LNCAP (cell line): Measurements from ENCODE around the gene TRMT10B.

ENCODE experiments used
- CTCF ChIP-seq: fragments of 450-650 bp; IDR thresholded peaks from 2 replicates; pipeline ENCODE4 v1.5.1; 2017; ENCODE audit warnings: mild to moderate bottlenecking

TRMT10B gene

GRCh38 chr9:37740128-37740527, 13.5 kb upstream of the TRMT10B start:
- TF ChIP-seq CTCF: no peak

DNA sequence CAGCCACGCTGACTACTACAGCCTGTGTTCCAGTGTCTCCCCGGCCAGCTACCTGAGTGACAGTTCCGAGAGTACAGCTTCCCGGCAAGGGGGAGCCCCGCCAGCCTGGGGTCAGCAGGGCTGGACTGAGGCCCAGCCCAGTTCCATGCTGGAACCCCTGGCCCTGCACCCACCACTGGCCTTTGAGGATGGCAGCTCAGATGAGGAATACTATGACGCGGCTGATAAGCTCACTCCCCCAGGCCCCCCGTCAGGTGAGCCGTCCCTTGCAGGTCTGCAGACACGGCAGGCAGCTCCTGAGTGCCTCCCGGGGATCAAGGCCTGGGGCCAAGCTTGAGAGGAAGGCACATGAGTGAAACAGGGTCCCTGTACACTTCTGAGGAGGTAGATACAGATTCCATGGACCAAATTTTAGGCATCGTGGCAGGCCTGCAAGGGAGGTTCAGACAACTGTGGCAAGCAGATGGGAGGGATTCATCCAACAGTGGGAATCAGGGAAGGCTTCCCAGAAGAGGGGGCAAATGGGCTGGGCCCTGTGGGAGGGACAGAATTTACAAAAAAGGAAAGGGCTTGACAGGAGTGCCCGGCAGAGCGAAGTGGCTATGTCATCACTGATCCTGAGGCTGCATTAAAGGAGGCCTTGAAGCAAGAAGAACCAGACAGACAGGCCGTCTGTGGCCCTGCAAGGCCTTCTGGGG, 12.8 kb upstream of the TRMT10B start:
- TF ChIP-seq CTCF: no peak

DNA sequence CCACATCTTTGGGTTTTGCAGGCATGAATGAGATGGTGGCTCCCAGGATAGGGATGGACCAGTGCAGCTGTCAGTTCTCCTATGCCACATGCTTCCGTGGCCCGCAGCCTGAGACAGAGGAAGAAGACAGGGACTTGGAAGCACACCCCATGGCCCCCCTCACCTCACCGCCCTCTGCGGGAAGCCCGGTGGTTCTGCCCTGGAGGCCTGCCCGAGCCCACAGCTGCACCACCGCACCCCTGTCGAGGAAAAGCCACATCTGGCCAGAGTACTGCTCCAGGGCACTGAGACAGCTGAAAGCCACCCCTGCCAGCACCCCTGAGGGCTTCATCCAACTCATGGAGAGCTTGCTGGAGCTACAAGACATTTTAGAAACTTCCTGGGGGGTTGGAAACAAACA, 7.6 kb upstream of the TRMT10B start:
- TF ChIP-seq CTCF: no peak

GRCh38 chr9:37746448-37747270, 6.9 kb upstream of the TRMT10B start:
- no peak for TF ChIP-seq CTCF

DNA sequence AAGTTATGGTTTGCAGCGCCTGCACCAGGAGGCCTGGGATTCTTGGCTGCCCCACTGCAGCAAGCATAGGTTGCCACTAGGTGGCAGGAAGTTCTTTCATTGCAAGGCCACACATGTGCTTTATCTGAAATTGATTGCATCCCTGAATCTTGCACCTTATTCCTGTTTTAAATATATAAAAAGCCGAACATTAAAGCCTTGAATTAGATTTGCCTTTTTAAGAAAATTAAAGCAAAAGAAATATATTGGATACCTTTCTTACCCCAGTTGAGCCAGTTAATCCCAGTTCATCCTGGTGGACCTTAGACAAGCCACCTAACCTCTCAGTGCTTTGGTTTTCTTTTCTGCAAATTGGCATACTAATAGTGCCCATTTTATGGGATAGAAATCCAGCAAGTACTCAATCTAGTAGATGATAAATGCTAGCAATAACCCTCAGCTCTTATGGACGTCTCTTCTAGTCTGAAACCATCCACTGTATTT, 6.3 kb upstream of the TRMT10B start:
- peak; percentile 96 for TF ChIP-seq CTCF

DNA sequence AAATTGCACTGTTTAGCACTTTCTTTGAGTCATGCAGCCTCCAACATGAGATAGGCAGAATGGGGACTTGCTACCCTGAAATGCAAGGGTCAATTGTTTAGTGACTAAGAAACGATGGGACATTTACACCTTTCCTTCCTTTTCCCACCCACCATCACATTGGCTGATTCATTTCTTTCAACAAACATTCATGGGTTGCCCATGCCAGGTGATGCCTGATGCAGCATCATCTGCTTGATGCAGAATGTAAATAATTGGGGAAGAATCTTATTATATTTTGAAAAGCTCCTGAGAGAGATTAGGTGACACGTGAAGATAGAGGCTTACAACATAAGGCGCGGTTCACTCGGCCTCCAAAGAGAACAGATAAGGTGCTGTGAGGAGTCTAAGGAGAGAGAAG, 4.5 kb upstream of the TRMT10B start:
- no peak for TF ChIP-seq CTCF

- no peak for TF ChIP-seq CTCF
Measured at GRCh38 chr9:37751186-37751585, 2.4 kb upstream of the TRMT10B start.
